A204.1 (cell line): Measurements from ENCODE around the gene ACAD8.

ENCODE experiments used
- FAIRE-seq: peaks from 2 replicates; lab custom pipeline; 2012; peaks lifted over from hg19 to GRCh38; lab: Jason Lieb, UNC

The ACAD8 gene

DNA sequence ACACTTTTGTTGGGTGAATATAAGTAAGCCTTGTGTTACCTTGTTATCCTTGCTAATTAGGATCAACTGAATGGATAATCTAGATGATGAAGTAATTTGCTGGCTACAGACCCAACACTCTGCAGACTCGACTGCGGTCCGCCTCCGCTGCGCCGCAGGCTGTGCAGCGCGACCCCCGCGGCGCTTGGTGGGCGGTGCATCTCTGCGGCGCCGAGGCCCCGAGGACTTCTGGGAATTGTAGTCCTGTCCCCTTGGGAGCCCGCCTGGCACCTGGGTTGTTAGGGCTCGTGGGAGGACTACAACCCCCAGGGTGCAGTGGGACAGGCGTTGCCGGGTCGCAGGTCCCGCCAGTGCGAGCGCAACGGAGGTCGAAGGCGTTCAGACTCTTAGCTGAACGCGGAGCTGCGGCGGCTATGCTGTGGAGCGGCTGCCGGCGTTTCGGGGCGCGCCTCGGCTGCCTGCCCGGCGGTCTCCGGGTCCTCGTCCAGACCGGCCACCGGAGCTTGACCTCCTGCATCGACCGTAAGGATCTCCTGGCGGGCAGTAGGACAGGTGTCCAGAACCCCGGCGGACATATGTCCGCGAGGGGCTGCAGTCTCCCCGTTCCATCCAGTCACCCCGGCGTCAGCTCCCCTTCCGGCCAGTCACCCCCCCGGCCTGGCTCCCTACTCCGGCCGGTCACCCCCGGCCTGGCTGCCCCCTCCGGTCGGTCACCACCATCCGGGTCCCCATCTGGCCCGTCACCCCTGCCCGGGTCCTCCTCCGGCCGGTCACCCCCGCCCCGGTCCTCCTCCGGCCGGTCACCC lies at the start of gene ACAD8, which contains the start of gene THYN1:
Gene ACAD8 (plus strand): TSS at position 381 of the 806 bp plus-strand sequence. CDS start 33 bp downstream, at position 414.
Gene THYN1 (minus strand): TSS at position 165 of the 806 bp plus-strand sequence. CDS start 470 bp downstream, outside the sequence.
- peak; percentile 51 for FAIRE-seq

DNA sequence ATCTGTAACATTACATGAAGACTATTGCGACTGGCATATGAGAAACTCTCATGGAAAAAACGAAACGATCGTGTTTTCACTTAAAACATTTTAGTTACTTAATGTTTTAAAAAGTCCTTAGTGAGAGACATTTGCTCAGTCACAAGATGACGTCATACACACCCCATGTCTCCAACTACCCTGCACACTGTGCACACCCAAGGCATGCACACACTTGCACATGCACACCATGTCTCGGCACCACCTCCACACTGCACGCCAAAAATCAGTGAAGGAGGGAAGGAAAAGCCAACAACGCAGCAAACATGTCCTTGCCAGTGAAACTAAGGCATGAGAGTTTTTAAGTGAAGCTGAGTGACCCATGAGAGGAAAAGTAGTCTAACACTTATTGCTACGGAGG lies 47.6 kb upstream of the ACAD8 start:
- FAIRE-seq, result no peak

DNA sequence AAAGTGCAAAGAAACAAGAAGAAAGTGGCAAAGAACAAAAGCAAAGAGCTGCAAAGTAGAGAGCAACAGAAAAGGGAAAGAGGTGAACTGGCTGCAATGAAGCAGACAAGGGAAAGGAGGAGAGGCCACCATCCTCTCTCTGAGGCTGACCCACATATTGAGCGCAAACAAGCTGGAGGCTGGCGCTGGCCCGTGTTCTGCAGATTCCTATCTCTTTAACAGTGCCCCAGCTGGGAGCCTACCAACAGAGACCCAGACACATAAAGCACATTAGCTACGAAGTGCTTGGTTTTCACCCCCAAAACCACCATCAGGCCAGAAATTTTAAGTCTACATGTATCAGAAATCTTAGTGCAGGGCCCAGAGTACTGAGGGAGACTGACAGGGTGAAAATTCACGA lies 47.2 kb upstream of the ACAD8 start:
- FAIRE-seq, result no peak

DNA sequence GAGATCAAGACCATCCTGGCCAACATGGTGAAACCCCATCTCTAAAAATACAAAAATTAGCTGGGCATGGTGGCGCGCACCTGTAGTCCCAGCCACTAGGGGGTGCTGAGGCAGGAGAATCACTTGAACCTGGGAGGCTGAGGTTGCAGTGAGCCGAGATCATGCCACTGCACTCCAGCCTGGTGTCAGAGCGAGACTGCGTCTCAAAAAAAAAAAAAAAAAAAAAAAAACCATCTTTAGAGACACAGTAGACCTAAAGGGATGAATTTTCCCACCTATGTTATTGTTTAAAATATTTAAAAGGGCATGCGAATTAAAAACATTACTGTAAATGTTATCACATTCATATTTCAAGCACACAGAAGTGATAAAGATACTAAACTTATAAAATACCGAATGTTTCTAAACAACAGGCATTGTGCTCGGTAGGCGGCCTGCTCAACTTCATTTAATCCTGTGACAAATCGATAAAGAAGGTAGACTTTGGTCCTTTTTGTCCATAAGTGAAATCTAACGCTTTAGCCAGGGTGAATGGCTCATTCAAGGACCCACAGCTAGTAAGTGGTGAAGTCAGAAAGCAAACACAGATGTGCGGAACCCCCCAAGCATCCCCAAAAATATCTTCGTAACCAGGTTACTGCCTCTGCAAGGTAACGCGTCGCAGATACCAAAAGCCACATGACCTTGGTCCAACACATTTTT lies 45.7 kb upstream of the ACAD8 start:
- FAIRE-seq, result no peak

DNA sequence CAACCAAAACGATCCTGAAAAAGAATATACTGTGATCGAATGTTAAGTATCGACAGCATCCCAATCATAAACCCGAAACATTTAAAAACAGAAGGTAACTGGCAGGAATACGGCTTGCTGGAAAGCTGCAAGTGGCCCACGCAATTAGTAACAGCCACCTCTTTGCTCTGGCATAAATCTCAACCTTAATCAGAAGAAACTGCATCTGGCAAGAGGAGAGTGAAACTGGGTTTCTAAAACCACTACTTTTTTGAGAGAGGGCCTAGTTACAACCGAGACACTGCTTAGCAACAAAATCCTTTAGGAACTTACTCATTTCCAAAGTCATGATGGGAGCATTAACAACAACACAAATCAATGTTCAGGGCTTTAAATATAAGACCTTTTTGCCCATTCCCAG lies 37.5 kb upstream of the ACAD8 start:
- FAIRE-seq, result no peak

DNA sequence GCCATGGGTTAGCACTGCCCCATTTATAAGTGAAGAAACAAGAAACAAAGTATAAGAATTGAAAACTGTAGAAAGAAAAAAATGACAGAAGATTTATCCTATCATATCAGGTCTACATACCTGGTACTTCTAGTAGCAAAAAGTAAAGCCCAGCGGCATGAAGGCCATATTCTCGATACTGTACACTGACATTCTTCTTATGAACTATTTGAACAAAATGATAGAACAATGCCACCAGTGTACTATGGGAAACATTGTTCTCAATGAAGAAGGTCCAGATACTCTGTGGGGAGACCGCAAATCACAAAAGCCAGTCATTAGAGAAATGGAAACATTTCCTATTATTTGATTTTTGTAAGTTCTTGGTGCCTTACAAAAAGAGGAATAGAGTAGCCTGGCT lies 36.6 kb upstream of the ACAD8 start:
- FAIRE-seq, result no peak

DNA sequence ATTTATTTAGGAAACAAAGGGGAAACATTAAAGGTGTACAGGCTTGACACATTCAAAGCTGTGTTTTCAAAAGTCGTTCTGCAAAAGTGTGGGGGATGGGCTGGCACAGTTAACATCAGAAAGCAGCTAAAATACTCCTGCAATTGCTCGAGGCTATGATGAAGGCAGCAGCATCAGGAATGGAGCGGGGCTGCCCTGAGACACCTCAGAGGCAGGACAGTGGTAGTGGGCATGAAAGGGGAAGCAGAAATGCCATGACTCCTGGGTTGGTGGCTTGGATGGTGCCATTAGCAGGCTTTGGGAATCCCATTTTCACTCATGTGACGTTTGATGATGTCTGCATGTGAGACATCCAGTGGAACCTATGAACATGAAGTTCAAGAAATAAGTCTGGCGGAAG lies 30.2 kb upstream of the ACAD8 start:
- no peak for FAIRE-seq

DNA sequence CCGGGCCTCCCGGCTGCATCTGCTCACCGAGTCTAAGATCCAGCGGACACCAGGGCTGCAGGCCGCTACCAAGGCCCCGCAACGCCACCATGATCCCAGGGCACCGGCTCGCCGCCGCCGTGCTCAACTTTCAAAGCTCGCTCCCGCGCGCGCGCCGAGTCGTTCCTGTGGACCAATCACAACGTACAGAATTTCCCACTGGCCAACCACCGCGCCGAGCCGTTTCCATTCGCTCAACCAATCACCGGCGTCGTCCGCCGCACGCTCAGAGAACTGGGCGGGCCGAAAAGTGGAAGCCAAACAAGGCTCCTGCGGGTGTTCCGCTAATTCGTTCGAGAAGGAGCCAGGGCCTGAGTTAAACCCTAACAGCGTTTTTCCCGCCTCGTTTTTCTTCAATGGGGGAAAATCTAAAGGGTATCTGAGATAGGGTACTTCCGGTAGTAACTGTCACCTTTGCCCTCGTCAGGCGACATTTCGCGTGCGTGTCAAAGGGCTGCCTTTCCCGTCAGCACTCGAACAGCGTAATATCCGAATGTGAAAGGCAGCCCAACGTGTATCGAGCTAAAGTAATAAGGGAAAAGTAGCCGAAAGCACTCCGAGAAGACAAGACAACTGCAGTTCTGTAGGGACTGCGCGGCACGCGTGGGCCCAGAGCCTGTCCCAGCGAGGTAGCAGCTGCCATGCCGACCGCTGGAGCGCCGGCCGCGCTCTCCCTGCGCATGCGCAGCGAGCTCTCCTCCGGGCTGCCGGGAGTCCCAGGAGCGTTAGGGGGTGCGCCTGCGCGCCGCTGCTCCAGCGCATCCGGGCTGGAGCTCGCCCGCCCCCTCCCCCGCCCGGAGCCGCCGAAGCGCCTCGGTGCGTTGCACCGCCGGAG lies 29.3 kb upstream of the ACAD8 start, which contains the start of the genes NCAPD3 and VPS26B:
Gene NCAPD3 (minus strand): TSS at position 132 of the 874 bp plus-strand sequence. CDS start 41 bp downstream, at position 91.
Gene VPS26B (plus strand): TSS at position 836 of the 874 bp plus-strand sequence. CDS start 452 bp downstream, outside the sequence.
- FAIRE-seq, result peak; percentile 83

DNA sequence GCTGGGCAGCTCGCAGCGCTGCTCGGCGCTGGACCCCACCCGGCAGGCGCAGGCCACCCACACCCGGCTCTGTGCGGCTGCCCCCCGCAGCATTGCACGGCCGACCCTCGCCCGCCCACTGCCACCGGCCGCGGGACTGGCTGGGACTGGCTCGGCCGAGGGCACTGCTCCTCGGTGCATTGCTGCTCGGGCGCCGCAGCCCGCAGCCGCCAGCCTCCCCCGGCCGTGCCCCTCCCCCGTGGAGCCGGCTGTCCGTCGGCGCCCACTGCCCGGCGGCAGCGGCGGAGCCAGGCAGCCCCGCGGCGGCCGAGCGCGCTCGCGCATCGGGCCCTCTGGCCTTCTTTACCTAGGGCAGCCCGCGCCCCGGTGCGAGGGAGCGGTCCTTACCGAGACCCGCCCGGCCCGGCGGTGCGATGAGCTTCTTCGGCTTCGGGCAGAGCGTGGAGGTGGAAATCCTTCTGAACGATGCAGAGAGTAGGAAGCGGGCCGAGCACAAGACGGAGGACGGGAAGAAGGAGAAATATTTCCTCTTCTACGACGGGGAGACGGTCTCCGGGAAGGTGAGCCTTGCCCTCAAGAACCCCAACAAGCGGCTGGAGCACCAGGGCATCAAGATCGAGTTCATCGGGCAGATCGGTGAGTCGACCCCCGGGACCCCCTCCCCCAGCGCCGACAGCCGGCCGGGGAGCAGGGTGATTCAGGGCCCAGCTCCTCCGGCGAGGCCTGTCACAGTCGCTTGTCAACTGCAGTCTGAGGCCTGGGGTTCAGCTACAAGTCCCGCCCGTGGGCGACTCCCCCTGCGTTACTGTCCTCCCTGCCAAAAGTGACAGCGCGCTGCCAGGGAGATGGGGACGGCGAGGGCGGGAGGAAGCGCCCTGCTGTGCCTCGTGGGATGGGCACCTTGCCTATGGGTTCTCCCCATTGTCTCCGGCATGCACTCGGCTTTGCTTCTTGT lies 28.4 kb upstream of the ACAD8 start:
- no peak for FAIRE-seq

DNA sequence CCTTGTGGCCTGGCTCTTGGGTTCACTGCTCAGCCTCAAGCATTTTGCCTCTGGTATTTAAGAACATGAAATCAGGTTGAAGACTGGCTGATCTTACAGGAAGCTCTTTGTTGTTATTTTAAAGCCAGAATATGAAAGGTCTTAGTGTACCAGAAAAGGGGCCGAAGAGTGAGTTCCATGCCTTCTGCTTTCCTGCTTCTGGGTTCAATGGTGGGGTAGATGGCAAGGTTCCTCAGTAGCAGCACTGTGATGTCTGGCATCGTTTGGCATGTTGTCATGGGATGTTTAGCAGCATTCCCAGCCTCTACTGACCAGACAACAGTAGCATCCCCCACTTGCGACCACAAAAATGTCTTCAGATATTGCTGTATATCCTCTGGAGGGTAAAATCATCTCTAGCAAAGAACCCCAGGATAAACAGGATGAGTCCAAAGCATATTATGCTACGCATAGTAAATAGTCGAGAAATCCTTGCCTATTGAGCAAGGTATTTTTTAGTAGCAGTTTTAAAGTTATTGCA lies 26.5 kb upstream of the ACAD8 start:
- FAIRE-seq, result no peak

DNA sequence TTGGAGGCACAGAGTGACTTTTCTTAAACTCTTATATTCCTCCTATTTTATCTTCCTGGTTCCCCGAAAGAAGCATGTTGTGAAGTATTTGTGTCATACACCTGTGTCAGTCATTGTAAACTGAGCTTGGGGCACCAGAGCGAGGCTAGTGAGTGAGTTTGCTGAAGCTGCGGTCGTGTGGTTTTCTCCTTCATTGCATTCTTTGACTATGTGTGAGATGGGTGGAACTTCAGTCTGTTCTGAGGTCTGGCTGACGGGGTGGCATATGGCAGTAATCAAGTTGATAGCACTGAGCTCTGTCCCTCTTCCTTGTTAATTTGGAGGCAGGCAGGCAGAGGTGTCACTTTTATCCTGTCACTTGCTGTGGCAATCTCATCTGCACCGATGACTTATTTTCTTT lies 24.7 kb upstream of the ACAD8 start:
- FAIRE-seq, result no peak

DNA sequence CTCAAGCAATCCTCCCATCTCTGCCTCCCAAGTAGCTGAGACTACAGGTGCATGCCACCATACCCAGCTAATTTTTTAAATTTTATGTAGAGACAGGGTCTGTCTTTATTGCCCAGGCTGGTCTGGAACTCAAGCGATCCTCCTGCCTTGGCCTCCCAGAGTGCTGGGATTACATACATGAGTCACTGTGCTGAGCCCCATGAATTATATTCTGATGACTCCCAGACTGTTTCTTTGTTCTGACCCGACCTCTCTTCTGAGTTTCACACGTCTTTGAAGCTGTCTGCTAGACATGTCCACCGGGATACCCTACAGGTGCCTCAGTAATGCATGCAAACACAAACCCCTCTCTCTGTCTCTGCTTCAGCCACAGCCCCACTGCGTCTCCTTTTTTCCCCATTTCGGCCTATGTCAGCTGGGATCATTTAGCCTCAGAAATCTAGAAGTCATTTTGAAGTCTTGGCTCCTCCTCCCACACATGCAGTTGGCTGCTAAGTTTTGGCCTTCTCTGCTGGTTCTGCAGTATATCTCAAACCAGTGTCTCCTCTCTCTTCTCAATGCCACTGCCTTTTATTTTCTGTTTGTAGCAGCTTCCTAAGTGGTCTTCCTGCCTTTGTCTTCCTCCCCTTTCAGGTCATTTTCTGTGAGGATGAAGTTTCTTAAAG lies 24.1 kb upstream of the ACAD8 start:
- FAIRE-seq, result no peak

DNA sequence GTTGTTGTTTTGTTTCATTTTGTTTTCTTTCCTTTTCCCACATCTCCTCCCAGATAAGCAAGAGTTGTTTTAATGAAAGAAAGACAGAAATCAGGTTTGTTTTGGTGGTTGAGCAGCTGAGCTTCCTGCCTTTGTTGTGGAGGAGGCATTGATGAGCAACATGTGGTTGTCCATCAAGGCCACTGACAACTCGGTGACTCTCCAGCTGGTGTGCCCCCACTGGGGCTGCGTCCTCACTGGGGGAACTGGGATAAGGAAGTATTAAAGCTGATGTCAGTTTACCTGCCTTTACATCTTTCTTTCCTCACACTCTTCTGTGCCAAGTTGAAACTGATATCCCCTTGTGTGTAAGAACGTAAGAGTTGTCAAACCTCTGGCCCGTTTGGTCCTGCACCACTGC lies 23.0 kb upstream of the ACAD8 start:
- no peak for FAIRE-seq

DNA sequence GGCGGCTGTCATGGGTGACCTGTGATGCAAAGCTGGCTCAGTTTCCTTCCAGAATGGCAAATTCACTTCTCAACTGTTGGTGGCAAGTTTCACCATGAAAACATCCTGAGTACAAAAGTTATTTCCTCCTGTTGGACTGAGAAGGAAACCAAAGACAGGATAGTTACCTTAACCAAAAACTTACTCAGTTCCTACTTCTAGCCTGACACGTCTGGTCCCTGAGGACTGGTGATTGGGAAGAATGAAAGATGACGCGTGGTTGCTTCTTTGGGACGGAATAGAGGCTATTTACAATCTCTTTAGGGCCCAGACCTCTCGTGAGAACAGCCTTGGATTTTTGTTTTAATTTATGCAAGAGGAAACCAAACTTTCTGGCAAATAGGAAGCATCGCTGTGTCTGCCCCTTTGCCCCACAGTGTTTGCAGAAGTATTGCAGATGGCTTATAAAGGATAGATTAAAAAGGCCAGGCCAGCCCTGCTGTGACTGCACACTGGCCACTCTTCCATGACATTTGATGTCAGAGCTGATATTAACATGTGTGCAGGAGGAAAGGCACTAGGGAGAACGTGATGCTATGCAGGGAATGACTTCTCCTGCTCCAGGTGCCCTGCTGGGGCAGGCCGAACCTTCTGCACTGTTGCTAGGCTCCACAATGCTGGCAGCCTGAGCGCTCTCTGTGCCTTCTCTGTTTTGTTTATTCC lies 21.3 kb upstream of the ACAD8 start:
- FAIRE-seq, result no peak

DNA sequence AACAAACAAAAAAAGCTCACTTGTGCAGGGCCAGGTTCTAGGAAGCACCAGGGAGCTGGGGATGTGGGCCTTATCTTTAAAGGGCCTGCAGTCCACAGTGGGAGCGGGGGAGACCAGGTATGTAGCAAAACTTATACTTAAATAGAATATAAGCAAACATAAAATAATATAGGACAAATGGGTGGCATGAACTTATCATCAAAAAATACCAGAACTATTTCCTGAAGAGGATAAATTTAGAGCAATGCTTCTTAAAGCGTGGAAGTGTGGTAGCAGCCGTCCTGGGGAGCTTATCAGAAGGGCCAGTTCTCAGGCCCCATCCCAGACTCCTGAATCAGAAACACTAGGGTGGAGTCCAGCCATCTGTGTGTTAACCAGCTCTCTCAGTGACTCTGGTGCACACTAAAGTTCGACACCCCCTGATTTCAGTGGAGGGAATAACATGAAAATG lies 19.6 kb upstream of the ACAD8 start:
- FAIRE-seq, result no peak

DNA sequence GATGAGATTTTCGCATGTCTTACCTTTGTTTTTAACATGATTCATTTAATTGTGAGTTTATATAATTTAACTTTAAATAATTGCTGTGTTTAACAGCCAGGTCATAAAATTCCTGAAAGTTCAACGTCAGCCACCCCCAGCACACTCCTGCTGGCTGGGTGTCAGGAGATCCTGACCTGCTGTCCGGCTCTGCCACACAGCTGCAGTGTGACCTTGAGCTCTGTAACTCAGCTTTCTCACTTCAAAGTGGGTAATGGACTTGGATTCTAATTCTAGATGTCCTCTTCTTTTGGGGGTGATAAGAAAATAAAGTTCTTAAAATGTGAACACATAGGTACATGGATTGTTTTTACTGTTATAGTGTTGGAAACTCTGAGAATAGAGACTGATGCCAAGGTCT lies 18.0 kb upstream of the ACAD8 start:
- no peak for FAIRE-seq

DNA sequence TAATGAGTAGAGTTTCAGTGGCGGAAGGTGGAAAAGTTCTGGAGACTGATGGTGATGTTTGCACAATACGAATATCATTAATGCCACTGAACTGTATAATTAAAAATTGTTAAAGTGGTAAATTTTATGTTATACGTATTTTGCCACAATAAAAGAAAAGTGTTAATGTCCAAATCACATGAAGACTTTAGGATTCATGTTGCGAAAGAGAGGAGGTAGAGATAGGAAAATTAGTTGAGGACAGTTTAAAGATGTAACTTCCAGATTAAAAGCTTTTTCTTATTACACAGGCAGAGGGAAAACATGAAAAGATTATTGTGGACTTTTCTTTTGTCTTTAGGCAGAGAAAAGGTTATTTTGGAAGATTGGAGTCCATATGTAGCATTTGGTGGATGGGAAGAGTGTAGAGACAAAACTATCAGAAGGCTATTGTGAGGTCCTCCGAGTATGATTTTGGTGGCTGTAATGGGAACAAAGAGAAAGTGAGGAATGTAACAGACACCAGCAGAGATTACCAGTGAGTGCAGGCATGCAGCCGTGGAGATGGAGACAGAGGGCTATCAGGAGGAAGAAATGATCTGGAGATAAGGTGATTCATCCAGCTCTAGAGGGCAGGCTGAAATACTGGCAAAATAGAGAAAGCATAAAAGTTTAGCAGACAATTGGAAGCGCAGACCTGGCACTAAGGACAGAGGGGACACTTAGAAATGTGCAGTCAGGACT lies 16.4 kb upstream of the ACAD8 start:
- FAIRE-seq, result no peak

DNA sequence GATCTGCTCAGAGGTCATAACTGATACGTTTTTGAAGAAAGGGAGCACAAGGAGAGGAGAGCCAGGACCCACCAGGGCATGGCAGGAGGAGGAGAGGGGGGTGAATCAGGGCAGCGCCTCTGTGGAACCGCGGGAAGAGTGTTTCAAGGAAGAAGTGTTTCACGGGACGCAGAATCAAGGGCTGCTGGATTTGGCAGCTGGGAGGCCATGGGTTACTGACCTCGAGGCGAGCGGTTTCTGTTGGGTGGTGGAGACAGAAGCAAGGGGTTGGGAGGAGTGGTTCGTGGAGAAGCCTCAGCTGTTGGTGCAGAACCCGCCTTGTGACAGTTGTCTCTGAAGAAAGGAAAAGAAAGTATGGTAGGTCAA lies 15.8 kb upstream of the ACAD8 start:
- no peak for FAIRE-seq

DNA sequence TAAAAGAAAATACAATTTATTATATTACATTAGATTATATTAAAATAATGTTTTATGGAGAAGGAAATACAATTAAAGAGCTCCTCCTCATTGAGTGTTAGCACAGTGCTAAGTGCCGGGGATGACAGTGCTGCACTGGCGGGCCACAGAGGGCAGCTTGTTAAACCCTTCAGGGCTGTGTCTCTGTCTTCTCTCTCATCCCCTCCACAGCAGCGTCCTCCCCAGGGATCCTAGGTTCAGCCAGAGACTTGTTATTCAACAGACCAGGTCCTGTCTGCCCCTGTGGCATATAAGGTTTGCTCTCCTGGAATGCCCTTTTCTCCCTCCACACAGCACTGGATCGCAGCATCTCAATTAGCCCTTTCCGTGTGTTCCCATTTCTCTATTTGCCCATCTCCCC lies 14.4 kb upstream of the ACAD8 start:
- no peak for FAIRE-seq
